AG04449 (cell line): ENCODE measurements around the gene WHAMM.

ENCODE experiments used
- CTCF ChIA-PET: fragments of 350-600 bp; formaldehyde crosslinking; extraction: SDS; loops from one replicate; lab custom pipeline; 2021; ENCODE audit warnings: antibody characterized with exemption; lab: Yijun Ruan, JAX
- POLR2A ChIA-PET: fragments of 400-600, 350-600 bp; formaldehyde crosslinking; extraction: SDS; loops from one replicate; lab custom pipeline; 2020; ENCODE audit warnings: antibody characterized with exemption, inconsistent platforms; lab: Yijun Ruan, JAX
- DNase-seq: peaks from one replicate; pipeline ENCODE4 v3.0.0-alpha.2; 2010; ENCODE audit warnings: low read depth, low spot score
- H3K4me3 ChIP-seq: 2 replicates; pipeline ENCODE4 v1.5.1; 2011; ENCODE audit warnings: low read depth, mild to moderate bottlenecking, control low read depth, low read length
- TF ChIP-seq, protein P1 (sequence below): IDR thresholded peaks from one replicate; pipeline ENCODE4 v1.5.1; 2011; ENCODE audit warnings: mild to moderate bottlenecking, moderate library complexity, low read length, control low read depth, inconsistent platforms; ENCODE audit not compliant: insufficient read depth; ENCODE audit errors: missing control alignments

Gene WHAMM

DNA sequence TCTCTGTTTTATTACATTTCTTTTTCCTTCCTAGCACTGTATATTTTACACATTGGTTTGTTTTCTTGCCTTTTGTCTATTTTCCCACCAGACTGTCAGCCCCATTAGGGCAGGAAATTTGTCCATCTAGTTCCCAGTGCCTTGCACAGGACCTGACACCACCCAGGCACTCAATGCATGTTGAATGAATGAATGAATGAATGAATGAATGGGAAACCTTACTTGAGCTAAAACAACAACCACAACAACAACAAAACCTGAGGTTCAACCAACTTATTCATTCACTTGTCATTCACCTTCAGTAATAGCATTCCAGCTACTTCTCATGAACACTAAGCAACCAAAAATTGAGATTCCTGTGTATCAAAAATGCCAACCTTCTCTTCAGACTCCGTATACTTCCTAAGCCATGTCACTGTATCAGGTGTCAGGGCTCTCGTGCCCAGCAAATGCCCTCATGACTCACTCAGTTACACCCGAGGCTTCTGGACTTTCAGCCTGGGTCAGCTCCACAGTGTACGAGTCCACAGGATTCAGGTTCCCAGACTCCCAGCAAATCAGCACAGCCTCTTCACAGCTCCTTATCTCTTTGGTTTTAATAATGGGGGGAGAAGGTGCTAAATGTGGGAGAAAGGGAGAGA is 40.9 kb upstream of the WHAMM start:
- TF ChIP-seq, protein P1, sequence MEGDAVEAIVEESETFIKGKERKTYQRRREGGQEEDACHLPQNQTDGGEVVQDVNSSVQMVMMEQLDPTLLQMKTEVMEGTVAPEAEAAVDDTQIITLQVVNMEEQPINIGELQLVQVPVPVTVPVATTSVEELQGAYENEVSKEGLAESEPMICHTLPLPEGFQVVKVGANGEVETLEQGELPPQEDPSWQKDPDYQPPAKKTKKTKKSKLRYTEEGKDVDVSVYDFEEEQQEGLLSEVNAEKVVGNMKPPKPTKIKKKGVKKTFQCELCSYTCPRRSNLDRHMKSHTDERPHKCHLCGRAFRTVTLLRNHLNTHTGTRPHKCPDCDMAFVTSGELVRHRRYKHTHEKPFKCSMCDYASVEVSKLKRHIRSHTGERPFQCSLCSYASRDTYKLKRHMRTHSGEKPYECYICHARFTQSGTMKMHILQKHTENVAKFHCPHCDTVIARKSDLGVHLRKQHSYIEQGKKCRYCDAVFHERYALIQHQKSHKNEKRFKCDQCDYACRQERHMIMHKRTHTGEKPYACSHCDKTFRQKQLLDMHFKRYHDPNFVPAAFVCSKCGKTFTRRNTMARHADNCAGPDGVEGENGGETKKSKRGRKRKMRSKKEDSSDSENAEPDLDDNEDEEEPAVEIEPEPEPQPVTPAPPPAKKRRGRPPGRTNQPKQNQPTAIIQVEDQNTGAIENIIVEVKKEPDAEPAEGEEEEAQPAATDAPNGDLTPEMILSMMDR: no peak
- POLR2A ChIA-PET: interaction anchor here (0.6 kb wide), 1 partner anchor 338 kb away, joined by 3 read pairs; no protein-coding TSS in a partner anchor
- DNase-seq: no peak
- CTCF ChIA-PET: no interaction called here
- no peak overlapping the region for H3K4me3 ChIP-seq

DNA sequence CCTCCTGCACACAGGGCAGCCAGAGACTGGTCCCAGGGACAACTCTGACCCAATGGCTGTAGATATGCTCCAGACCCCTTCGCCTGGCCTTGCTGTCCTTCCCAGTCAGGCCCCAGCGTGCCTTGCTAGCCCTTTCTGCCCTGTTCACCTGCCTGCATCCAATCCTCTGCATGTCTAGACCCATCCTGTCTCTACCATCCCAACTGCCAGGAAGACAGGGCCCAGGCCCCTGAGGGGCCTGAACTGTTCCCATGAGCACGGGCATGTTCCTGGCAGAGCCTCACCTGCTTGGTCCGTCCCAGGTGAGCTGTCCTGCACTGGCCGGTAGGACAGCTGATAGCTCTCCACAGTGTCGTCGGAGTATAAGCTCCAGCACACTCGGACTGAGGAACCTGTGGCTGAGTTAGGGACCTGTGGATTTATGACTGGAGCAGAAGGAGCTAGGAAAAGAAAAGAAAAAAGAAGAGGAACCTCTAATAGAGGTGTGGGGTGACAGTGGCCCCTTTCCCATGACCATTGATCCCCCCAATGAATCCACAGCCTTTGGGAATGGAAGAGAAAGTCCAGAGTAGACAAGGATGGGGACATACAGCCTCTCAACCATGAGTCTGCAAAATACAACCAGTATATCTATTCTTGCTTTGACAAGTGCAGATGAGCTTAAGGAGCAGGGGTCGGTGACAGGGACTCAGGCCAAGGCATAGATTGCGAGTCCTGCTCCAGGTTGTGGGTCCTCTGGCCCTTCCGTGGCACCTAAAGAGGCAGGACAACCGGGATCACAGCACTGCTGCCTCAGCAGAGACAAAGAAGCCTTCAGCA is 37.4 kb upstream of the WHAMM start:
- ChIA-PET CTCF (no interaction called here), POLR2A (no interaction called here)
- TF ChIP-seq, protein P1: no peak

DNA sequence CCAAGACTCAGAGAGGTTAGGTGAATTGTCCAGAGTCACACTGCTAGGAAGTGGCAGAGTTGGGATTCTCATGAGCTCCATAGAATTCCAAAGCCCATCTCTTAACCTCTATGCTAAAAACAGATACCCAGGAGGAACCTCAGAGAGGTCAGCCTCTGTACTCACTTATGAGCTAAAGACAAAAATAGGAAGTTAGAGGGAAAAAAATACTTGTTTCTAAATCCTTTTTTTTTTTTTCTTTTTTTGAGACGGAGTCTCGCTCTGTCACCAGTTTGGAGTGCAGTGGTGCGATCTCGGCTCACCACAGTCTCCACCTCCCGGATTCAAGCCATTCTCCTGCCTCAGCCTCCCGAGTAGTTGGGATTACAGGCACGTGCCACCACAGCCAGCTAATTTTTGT is 34.9 kb upstream of the WHAMM start:
- TF ChIP-seq, protein P1: no peak
- CTCF ChIA-PET: no interaction called here
- no peak overlapping the region for H3K4me3 ChIP-seq
- POLR2A ChIA-PET: no interaction called here
- no peak for DNase-seq

More for the DNA sequence above, 37.4 kb upstream of the WHAMM start:
- no peak overlapping the region for H3K4me3 ChIP-seq
- DNase-seq: no peak

DNA sequence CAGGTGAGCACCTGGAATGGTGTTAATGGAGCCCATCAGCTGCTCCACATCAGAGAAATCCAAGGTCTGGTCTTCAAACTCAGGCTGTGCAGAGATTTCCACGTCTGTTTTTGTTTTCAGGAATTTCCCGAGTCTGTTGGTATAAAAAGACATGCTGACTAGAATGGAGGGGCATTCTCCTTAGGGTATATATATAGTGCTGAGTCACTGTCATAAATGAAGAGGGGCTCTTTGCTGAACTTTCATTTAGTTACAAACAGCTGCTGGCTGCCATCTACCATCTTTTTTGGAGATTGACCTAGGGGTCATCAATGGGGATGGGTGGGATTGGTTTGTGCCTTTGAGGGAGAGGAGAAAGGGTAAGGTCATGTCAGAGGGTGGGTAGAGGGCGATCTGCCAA is 30.7 kb upstream of the WHAMM start:
- TF ChIP-seq, protein P1: no peak
- no peak overlapping the region for H3K4me3 ChIP-seq
- ChIA-PET CTCF (no interaction called here), POLR2A (no interaction called here)
- DNase-seq: no peak

DNA sequence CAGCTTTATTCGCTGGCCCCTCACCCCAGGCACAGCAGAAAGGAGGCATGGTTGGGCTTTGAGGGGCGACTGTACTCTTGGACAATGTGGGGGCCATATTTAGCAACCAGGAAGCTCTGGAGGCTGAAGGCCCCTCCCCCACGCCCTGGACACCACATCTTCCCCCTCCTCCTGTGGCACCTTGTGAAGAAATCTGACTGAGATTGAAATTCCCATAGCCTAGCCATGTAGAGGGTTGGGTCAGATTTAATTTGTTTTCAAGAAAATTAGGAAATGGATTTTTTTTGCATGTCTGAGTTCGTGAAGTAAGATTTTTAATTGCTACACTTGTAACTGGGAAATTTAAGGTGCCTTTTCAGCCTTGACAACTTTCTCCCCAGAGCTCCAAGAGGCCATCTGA is 28.1 kb upstream of the WHAMM start:
- POLR2A ChIA-PET: no interaction called here

DNA sequence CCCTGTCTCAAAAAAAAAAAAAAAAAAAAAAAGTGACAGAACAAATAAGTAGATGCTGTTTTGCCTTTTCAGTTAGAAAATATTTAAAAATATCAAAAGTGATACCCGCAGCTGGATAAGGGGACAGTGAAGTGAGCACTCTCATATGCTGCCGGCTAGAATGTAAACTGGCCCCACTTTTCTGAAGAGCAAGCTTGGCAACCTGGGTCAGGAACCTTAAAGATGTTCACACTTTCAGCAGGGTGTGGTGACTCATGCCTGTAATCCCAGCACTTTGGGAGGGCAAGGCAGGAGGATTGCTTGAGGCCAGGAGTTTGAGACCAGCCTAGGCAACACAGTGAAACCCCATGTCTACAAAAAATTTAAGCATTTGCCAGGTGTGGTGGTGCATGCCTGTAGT is 20.9 kb upstream of the WHAMM start:
- ChIA-PET POLR2A (no interaction called here), CTCF (no interaction called here)
- no peak overlapping the region for H3K4me3 ChIP-seq
- TF ChIP-seq, protein P1: no peak
- no peak for DNase-seq

More for the DNA sequence above, 28.1 kb upstream of the WHAMM start:
- CTCF ChIA-PET: no interaction called here
- no peak overlapping the region for H3K4me3 ChIP-seq
- TF ChIP-seq, protein P1: no peak
- DNase-seq: no peak
